H9 (cell line): ENCODE measurements around the gene ADGRG1. TPM values are rescaled to one million over a fixed set of nuclear protein-coding genes. Genes with fewer than 3 reads are reported as not detected.

Source experiments
- DNase-seq: peaks from one replicate; pipeline ENCODE4 v3.0.0-alpha.2; 2017
- H2AFZ ChIP-seq: one replicate; pipeline ENCODE4 v1.6.1; 2013; ENCODE audit warnings: mild to moderate bottlenecking, low read length, control low read depth, moderate library complexity
- H2AK5ac ChIP-seq: 2 replicates; pipeline ENCODE4 v1.6.1; 2013; ENCODE audit warnings: low read length, control low read depth, mixed read lengths; ENCODE audit not compliant: insufficient read length
- H2BK120ac ChIP-seq: one replicate; pipeline ENCODE4 v1.6.1; 2013; ENCODE audit warnings: low read depth, mild to moderate bottlenecking, low read length, control low read depth, inconsistent platforms; ENCODE audit not compliant: poor library complexity, severe bottlenecking
- H2BK12ac ChIP-seq: 2 replicates; pipeline ENCODE4 v1.6.1; 2013; ENCODE audit warnings: low read length, control low read depth, mixed read lengths, low read depth; ENCODE audit not compliant: insufficient read length
- H2BK15ac ChIP-seq: 2 replicates; pipeline ENCODE4 v1.6.1; 2013; ENCODE audit warnings: low read depth, low read length, control low read depth
- H2BK20ac ChIP-seq: one replicate; pipeline ENCODE4 v1.6.1; 2013; ENCODE audit warnings: low read depth, mild to moderate bottlenecking, low read length, control low read depth, inconsistent platforms; ENCODE audit not compliant: poor library complexity, severe bottlenecking
- H2BK5ac ChIP-seq: 2 replicates; pipeline ENCODE4 v1.6.1; 2013; ENCODE audit warnings: low read length, control low read depth, mixed read lengths; ENCODE audit not compliant: insufficient read length
- H3K14ac ChIP-seq: 2 replicates; pipeline ENCODE4 v1.6.1; 2013; ENCODE audit warnings: low read length, control low read depth; ENCODE audit not compliant: insufficient read depth
- H3K18ac ChIP-seq: 2 replicates; pipeline ENCODE4 v1.6.1; 2013; ENCODE audit warnings: low read depth, mild to moderate bottlenecking, mixed read lengths, low read length, control low read depth; ENCODE audit not compliant: insufficient read length
- H3K23ac ChIP-seq: 2 replicates; pipeline ENCODE4 v1.6.1; 2013; ENCODE audit warnings: low read length, control low read depth, mixed read lengths, low read depth; ENCODE audit not compliant: insufficient read length
- H3K23me2 ChIP-seq: 2 replicates; pipeline ENCODE4 v1.6.1; 2013; ENCODE audit warnings: low read depth, mild to moderate bottlenecking, mixed read lengths, low read length, control low read depth; ENCODE audit not compliant: insufficient read length, poor library complexity, severe bottlenecking
- H3K27ac ChIP-seq: 2 replicates; pipeline ENCODE4 v1.5.1; 2013; ENCODE audit warnings: low read length, control low read depth, mixed read lengths, low read depth; ENCODE audit not compliant: insufficient read length
- H3K27me3 ChIP-seq: 2 replicates; pipeline ENCODE4 v1.6.1; 2013; ENCODE audit warnings: low read length, control low read depth, inconsistent platforms; ENCODE audit not compliant: insufficient read depth
- H3K4ac ChIP-seq: 2 replicates; pipeline ENCODE4 v1.6.1; 2013; ENCODE audit warnings: low read depth, mild to moderate bottlenecking, control low read depth, inconsistent platforms, low read length, moderate library complexity
- H3K4me1 ChIP-seq: 2 replicates; pipeline ENCODE4 v1.6.1; 2013; ENCODE audit warnings: low read length, control low read depth, inconsistent platforms; ENCODE audit not compliant: insufficient read depth
- H3K4me2 ChIP-seq: 2 replicates; pipeline ENCODE4 v1.6.1; 2013; ENCODE audit warnings: low read length, control low read depth, mixed read lengths; ENCODE audit not compliant: insufficient read length, insufficient read depth
- H3K56ac ChIP-seq: 2 replicates; pipeline ENCODE4 v1.6.1; 2013; ENCODE audit warnings: low read depth, mild to moderate bottlenecking, mixed read lengths, low read length, control low read depth; ENCODE audit not compliant: insufficient read length
- H3K79me1 ChIP-seq: 2 replicates; pipeline ENCODE4 v1.6.1; 2013; ENCODE audit warnings: low read depth, mild to moderate bottlenecking, moderate library complexity, low read length, control low read depth, inconsistent platforms; ENCODE audit not compliant: insufficient read depth, poor library complexity, severe bottlenecking
- H3K79me2 ChIP-seq: 2 replicates; pipeline ENCODE4 v1.6.1; 2013; ENCODE audit warnings: low read length, control low read depth, inconsistent platforms; ENCODE audit not compliant: insufficient read depth
- H3K9ac ChIP-seq: 2 replicates; pipeline ENCODE4 v1.6.1; 2013; ENCODE audit warnings: low read length, control low read depth, mixed read lengths; ENCODE audit not compliant: insufficient read length; ENCODE audit errors: extremely low read depth
- H3K9me3 ChIP-seq: one replicate; pipeline ENCODE4 v1.6.1; 2013; ENCODE audit warnings: low read depth, low read length, inconsistent platforms; ENCODE audit not compliant: control insufficient read depth
- H3T11ph ChIP-seq: one replicate; pipeline ENCODE4 v1.6.1; 2013; ENCODE audit warnings: mild to moderate bottlenecking, low read length, control low read depth, inconsistent platforms
- H4K20me1 ChIP-seq: one replicate; pipeline ENCODE4 v1.6.1; 2013; ENCODE audit not compliant: control insufficient read depth, insufficient read length, insufficient read depth
- H4K5ac ChIP-seq: 2 replicates; pipeline ENCODE4 v1.6.1; 2013; ENCODE audit warnings: low read depth, mild to moderate bottlenecking, mixed read lengths, low read length, control low read depth; ENCODE audit not compliant: insufficient read length
- H4K8ac ChIP-seq: replicated peaks from 2 replicates; pipeline ENCODE4 v1.6.1; 2013; ENCODE audit warnings: low read length, control low read depth, mixed read lengths, low read depth; ENCODE audit not compliant: insufficient read length
- H4K91ac ChIP-seq: 2 replicates; pipeline ENCODE4 v1.6.1; 2013; ENCODE audit warnings: low read depth, mild to moderate bottlenecking, moderate library complexity, mixed read lengths, low read length, control low read depth; ENCODE audit not compliant: insufficient read length
- H3K27ac Mint-ChIP-seq, 3 experiments: 2 replicates in 2 of 3; 3 replicates in 1 of 3; pipeline ENCODE4 v1.8.0; 2020 to 2021; ENCODE audit warnings: mixed read lengths in 3 of 3, mild to moderate bottlenecking in 1 of 3, moderate library complexity in 1 of 3
- H3K27me3 Mint-ChIP-seq: 2 replicates; pipeline ENCODE4 v1.8.0; 2021; ENCODE audit warnings: low read depth, mild to moderate bottlenecking, moderate library complexity, mixed read lengths
- H3K36me3 Mint-ChIP-seq, 3 experiments: 2 replicates in 2 of 3; 3 replicates in 1 of 3; pipeline ENCODE4 v1.8.0; 2020 to 2021; ENCODE audit warnings: low read depth in 3 of 3, mixed read lengths in 3 of 3; ENCODE audit not compliant: insufficient read depth in 1 of 3
- H3K4me1 Mint-ChIP-seq, 2 experiments: 2 replicates each; pipeline ENCODE4 v1.8.0; 2020; ENCODE audit warnings: mixed read lengths in 2 of 2
- H3K4me3 Mint-ChIP-seq, 2 experiments: 2 replicates in 1 of 2; 3 replicates in 1 of 2; pipeline ENCODE4 v1.8.0; 2020 to 2021; ENCODE audit warnings: mild to moderate bottlenecking in 2 of 2, mixed read lengths in 2 of 2, moderate library complexity in 1 of 2
- H3K9me3 Mint-ChIP-seq, 2 experiments: 2 replicates in 1 of 2; 3 replicates in 1 of 2; pipeline ENCODE4 v1.8.0; 2020; ENCODE audit warnings: mild to moderate bottlenecking in 2 of 2, mixed read lengths in 2 of 2, moderate library complexity in 1 of 2
- CTCF ChIP-seq: fragments of 200-600 bp; sonication (generic); conservative IDR thresholded peaks from 3 replicates; pipeline ENCODE4 v1.8.0; 2021; ENCODE audit warnings: antibody characterized with exemption, mild to moderate bottlenecking
- WGBS: extraction: QIAGEN DNeasy Blood & Tissue Kit; methylation state at CpG from one replicate; pipeline ENCODE4 v1.1.7; 2013; ENCODE audit warnings: missing lambda C conversion rate, low lambda C conversion rate, mixed read lengths; ENCODE audit not compliant: insufficient read length; ENCODE audit errors: extremely low coverage; 5-methylcytosine and 5-hydroxymethylcytosine counted together
- total RNA-seq: library from RNA; stranded (reverse); gene quantifications from 2 replicates; pipeline ENCODE4 v1.2.1, GENCODE V29; 2021

Gene ADGRG1
- total RNA-seq, 1 experiment from 2014 or later, result 1.1 TPM

DNA sequence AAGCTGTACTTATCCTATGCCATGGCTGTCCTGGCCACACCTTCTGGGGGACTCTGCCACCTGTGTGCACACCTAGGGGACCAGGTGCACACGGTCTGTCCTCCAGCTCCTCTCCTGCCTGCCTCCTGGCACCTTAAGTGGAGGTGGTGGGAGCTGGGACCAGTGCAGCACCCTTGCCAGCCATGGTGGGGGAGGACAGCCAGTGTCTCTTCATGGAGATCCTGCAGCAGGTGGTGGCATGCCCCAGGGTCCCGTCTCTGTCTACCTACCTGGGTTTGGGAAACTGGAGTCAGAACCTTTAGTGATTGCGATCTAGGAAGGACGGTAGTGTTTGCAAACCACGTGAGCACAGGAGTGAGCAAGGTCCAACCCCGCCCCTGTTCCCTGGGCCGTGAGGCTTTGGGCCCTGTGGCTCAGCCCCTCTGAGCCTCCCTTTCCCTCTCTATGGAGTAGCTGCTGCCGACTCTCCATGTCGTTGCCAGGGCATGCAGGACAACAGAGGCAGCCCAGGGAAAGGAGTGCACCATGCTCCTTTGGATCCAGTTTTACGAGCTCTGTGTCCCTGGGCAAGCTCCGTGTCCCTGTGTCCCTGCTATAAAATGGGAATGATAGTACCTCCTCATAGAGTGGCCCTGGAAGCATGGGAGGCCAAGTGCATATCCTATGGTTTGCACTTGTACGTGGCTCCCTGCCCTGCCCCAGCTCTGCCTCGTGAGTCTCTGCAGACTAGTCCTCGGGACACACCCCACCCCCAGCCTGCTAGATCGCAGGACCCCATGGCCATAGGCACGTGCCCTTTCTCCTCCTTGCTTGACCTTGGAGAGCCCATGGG, 7.1 kb downstream of the ADGRG1 start:
- Histone ChIP-seq H3K4me2 (no peak overlapping the region), H3K27me3 (peaks cover 2% of the 10 kb centered on the region; the same call in 1 of the 2 replicates), H3K4me1 (no peaks in the 10 kb centered on the region), H3K23me2 (no peaks in the 10 kb centered on the region), H2BK120ac (no peak overlapping the region), H3T11ph (no peak overlapping the region), H4K5ac (no peak overlapping the region), H3K18ac (no peak overlapping the region), H3K9me3 (no peaks in the 10 kb centered on the region), H3K56ac (no peak overlapping the region), H3K79me1 (no peaks in the 10 kb centered on the region), H3K79me2 (no peaks in the 10 kb centered on the region), H3K4ac (no peak overlapping the region), H3K14ac (no peak overlapping the region), H2BK15ac (no peak overlapping the region), H2AFZ (no peak overlapping the region), H4K20me1 (no peaks in the 10 kb centered on the region), H3K23ac (no peak overlapping the region), H2BK12ac (no peak overlapping the region), H4K8ac (no peak overlapping the region), H4K91ac (no peak overlapping the region), H2BK20ac (no peak overlapping the region), H3K9ac (no peak overlapping the region), H2BK5ac (no peak overlapping the region), H2AK5ac (no peak overlapping the region), H3K27ac (no peak overlapping the region)
- WGBS, result no CpG with 5 or more reads among the region's 16 CpGs
- Mint-ChIP-seq H3K36me3 (no peaks in the 10 kb centered on the region), H3K4me3 (no peak overlapping the region), H3K4me1 (peaks cover 18 to 39% of the 10 kb centered on the region in 2 experiments), H3K9me3 (no peaks in the 10 kb centered on the region), H3K27me3 (peaks cover 37% of the 10 kb centered on the region), H3K27ac (no peak overlapping the region)
- no peak for DNase-seq
- TF ChIP-seq CTCF, result no peak
